Measurements from ENCODE around the gene CDC42EP4.
"Not testable (repeated sequence)": the region's sequence is repeated elsewhere in the genome, so short reads cannot be mapped to it uniquely, and the experiment has no call there.

The CDC42EP4 gene

GRCh38 chr17:73274490-73274889 is 37.3 kb downstream of the CDC42EP4 start:
- no peak for DNase-seq

- no peak for DNase-seq
Observed at GRCh38 chr17:73272906-73273218, 38.9 kb downstream of the CDC42EP4 start.

- no peak for DNase-seq
Observed at GRCh38 chr17:73271072-73271471, 40.7 kb downstream of the CDC42EP4 start.

GRCh38 chr17:73269791-73270190 is 42.0 kb downstream of the CDC42EP4 start:
- no peak for DNase-seq

- no peak for DNase-seq
Observed at GRCh38 chr17:73269329-73269615, 42.5 kb downstream of the CDC42EP4 start.

GRCh38 chr17:73268582-73269328 is 43.0 kb downstream of the CDC42EP4 start:
- DNase-seq, result no peak

- no peak for DNase-seq
Observed at GRCh38 chr17:73267648-73268537, 43.9 kb downstream of the CDC42EP4 start.

- no peak for DNase-seq
Observed at GRCh38 chr17:73266796-73267195, 45.0 kb downstream of the CDC42EP4 start.

- DNase-seq, result no peak
Observed at GRCh38 chr17:73265646-73266640, 45.9 kb downstream of the CDC42EP4 start.

GRCh38 chr17:73264448-73264847 is 47.4 kb downstream of the CDC42EP4 start:
- DNase-seq, result not testable (repeated sequence)

GRCh38 chr17:73262676-73263642 is 48.8 kb downstream of the CDC42EP4 start:
- no peak for DNase-seq

- DNase-seq, result no peak
Observed at GRCh38 chr17:73261952-73262675, 49.7 kb downstream of the CDC42EP4 start.

GRCh38 chr17:73261617-73261951 is 50.2 kb downstream of the CDC42EP4 start, which contains the start of gene CPSF4L:
Gene CPSF4L (minus strand): TSS chr17:73261880. CDS start chr17:73261818, 62 bp downstream.
- DNase-seq, result no peak

- DNase-seq, result no peak
Observed at GRCh38 chr17:73257516-73257915, 54.3 kb downstream of the CDC42EP4 start.

GRCh38 chr17:73256220-73256619 is 55.6 kb downstream of the CDC42EP4 start:
- DNase-seq, result no peak

- DNase-seq, result peak; percentile 52
Observed at GRCh38 chr17:73255671-73256181, 56.1 kb downstream of the CDC42EP4 start.

- DNase-seq, result no peak
Observed at GRCh38 chr17:73251871-73252270, 59.9 kb downstream of the CDC42EP4 start.

GRCh38 chr17:73250851-73251640 is 60.8 kb downstream of the CDC42EP4 start:
- DNase-seq, result no peak

- DNase-seq, result no peak
Observed at GRCh38 chr17:73249700-73250099, 62.1 kb downstream of the CDC42EP4 start.

GRCh38 chr17:73248532-73248931 is 63.3 kb downstream of the CDC42EP4 start:
- no peak for DNase-seq
